ENCODE data around the gene EML3. TPM values are rescaled to one million over a fixed set of nuclear protein-coding genes. Genes with fewer than 3 reads are reported as not detected.

Gene EML3
- total and polyA plus RNA-seq, 2 donors: 17.8 to 99.3 TPM

- no peaks in the 10 kb centered on the region for H3K9me3 ChIP-seq (ENCODE audit: control insufficient read depth in 2 of 2, insufficient read depth in 1 of 2, low read length in 1 of 2)
- H3K27ac ChIP-seq (ENCODE audit: low read depth in 1 of 2, low read length in 1 of 2): no peak overlapping the region
- H3K4me3 ChIP-seq (ENCODE audit: low read length in 2 of 2): peak overlapping the region; percentile 66 to 81
- H3K4me1 ChIP-seq (ENCODE audit: control insufficient read depth in 2 of 2, insufficient read depth in 2 of 2, low read length in 2 of 2): peaks cover 0 to 17% of the 10 kb centered on the region in 2 donors
- H3K27me3 ChIP-seq (ENCODE audit: control insufficient read depth in 2 of 2, insufficient read depth in 1 of 2, low read length in 1 of 2): no peaks in the 10 kb centered on the region
- DNase-seq (ENCODE audit: low read depth in 6 of 9, low spot score in 9 of 9): no peak
- WGBS: 87% methylated on average over 28 of the region's 28 CpGs
- H3K36me3 ChIP-seq (ENCODE audit: control insufficient read depth in 2 of 2, insufficient read depth in 2 of 2, low read length in 1 of 2): peaks cover 27 to 29% of the 10 kb centered on the region in 2 donors
Measured at GRCh38 chr11:62610814-62611704, 1.5 kb downstream of the EML3 start.

DNA sequence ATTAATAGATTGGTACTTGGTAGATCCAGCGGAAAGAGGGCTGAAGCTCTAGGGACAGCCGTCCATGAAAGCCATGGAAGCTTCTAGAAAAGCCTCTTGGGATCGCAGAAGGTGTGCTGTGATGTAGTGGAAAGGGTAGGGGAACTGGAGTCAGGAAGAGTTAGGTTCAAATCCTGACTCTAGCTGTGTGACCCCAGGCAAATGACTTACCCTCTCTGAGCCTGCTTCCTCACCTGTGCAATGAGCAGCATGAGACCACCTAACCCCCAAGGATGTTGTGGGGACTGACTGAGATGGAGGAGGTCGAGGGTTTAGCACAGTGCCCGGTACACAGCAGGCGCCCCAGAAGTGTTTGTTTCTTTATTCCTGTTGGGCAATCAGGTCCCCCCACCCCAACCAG lies 2.2 kb downstream of the EML3 start:
- H3K27ac ChIP-seq (ENCODE audit: low read depth in 1 of 2, low read length in 1 of 2): no peak overlapping the region
- no peaks in the 10 kb centered on the region for H3K27me3 ChIP-seq (ENCODE audit: control insufficient read depth in 2 of 2, insufficient read depth in 1 of 2, low read length in 1 of 2)
- H3K9me3 ChIP-seq (ENCODE audit: control insufficient read depth in 2 of 2, insufficient read depth in 1 of 2, low read length in 1 of 2): no peaks in the 10 kb centered on the region
- H3K4me1 ChIP-seq (ENCODE audit: control insufficient read depth in 2 of 2, insufficient read depth in 2 of 2, low read length in 2 of 2): peaks cover 0 to 17% of the 10 kb centered on the region in 2 donors
- peaks cover 29 to 30% of the 10 kb centered on the region in 2 donors for H3K36me3 ChIP-seq (ENCODE audit: control insufficient read depth in 2 of 2, insufficient read depth in 2 of 2, low read length in 1 of 2)
- H3K4me3 ChIP-seq (ENCODE audit: low read length in 2 of 2): no peak overlapping the region
- no peak for DNase-seq (ENCODE audit: low read depth in 6 of 9, low spot score in 9 of 9)
- 96% methylated on average over 6 of the region's 6 CpGs for WGBS

GRCh38 chr11:62608776-62609175 lies 3.8 kb downstream of the EML3 start:
- H3K4me1 ChIP-seq (ENCODE audit: control insufficient read depth in 2 of 2, insufficient read depth in 2 of 2, low read length in 2 of 2): peaks cover 0 to 22% of the 10 kb centered on the region in 2 donors
- H3K27ac ChIP-seq (ENCODE audit: low read depth in 1 of 2, low read length in 1 of 2): no peak overlapping the region
- DNase-seq (ENCODE audit: low read depth in 6 of 9, low spot score in 9 of 9): no peak
- no peaks in the 10 kb centered on the region for H3K27me3 ChIP-seq (ENCODE audit: control insufficient read depth in 2 of 2, insufficient read depth in 1 of 2, low read length in 1 of 2)
- H3K9me3 ChIP-seq (ENCODE audit: control insufficient read depth in 2 of 2, insufficient read depth in 1 of 2, low read length in 1 of 2): no peaks in the 10 kb centered on the region
- WGBS: 99% methylated on average over 12 of the region's 12 CpGs
- H3K36me3 ChIP-seq (ENCODE audit: control insufficient read depth in 2 of 2, insufficient read depth in 2 of 2, low read length in 1 of 2): peaks cover 25 to 26% of the 10 kb centered on the region in 2 donors
- H3K4me3 ChIP-seq (ENCODE audit: low read length in 2 of 2): no peak overlapping the region

DNA sequence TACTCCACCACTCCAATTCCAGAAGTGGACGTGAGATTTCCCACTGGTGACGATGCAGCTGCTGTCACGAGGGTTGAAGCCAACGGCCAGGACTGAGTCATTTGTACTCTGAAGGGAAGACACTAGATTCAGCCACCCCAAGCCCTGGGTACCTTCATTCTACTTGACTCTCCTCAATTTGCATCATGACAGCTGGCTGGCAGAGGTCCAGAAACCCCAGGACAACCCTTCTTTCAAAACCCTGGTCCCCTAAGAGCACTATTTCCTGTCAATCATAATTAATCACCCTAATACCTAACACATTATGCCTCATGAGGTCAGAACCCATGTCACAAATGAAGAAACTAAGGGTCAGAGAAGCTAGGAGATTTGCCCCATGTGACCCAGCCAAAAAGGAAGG lies 4.9 kb downstream of the EML3 start:
- peaks cover 25 to 29% of the 10 kb centered on the region in 2 donors for H3K36me3 ChIP-seq (ENCODE audit: control insufficient read depth in 2 of 2, insufficient read depth in 2 of 2, low read length in 1 of 2)
- peaks cover 0 to 4% of the 10 kb centered on the region in 2 donors for H3K27me3 ChIP-seq (ENCODE audit: control insufficient read depth in 2 of 2, insufficient read depth in 1 of 2, low read length in 1 of 2)
- no peaks in the 10 kb centered on the region for H3K9me3 ChIP-seq (ENCODE audit: control insufficient read depth in 2 of 2, insufficient read depth in 1 of 2, low read length in 1 of 2)
- H3K4me1 ChIP-seq (ENCODE audit: control insufficient read depth in 2 of 2, insufficient read depth in 2 of 2, low read length in 2 of 2): peaks cover 0 to 22% of the 10 kb centered on the region in 2 donors
- H3K4me3 ChIP-seq (ENCODE audit: low read length in 2 of 2): no peak overlapping the region
- no peak overlapping the region for H3K27ac ChIP-seq (ENCODE audit: low read depth in 1 of 2, low read length in 1 of 2)
- DNase-seq (ENCODE audit: low read depth in 6 of 9, low spot score in 9 of 9): no peak
- 87% methylated on average over 4 of the region's 4 CpGs for WGBS

DNA sequence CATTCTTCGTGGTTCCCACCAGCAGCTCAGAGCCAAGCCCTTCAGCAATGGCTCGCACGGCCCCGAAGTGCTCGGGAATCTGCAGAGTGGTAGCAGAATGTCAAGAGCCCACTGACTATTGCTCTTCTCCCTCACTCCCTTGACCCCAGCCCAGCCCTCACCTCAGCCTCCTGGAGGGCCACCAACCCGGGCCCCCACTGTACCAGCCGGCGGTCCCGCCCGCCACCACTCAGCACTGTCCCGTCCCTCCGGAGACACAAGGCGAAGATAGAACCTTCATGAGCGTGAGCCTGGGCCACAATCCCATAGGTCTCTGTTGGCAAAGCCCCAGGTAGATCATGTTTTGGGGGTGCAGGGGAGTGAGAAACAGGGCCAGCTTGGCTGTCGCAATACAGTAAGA lies 6.7 kb downstream of the EML3 start:
- WGBS: 97% methylated on average over 15 of the region's 15 CpGs
- H3K27ac ChIP-seq (ENCODE audit: low read depth in 1 of 2, low read length in 1 of 2): no peak overlapping the region
- H3K27me3 ChIP-seq (ENCODE audit: control insufficient read depth in 2 of 2, insufficient read depth in 1 of 2, low read length in 1 of 2): peaks cover 0 to 5% of the 10 kb centered on the region in 2 donors
- no peak for DNase-seq (ENCODE audit: low read depth in 6 of 9, low spot score in 9 of 9)
- H3K36me3 ChIP-seq (ENCODE audit: control insufficient read depth in 2 of 2, insufficient read depth in 2 of 2, low read length in 1 of 2): peaks cover 25 to 29% of the 10 kb centered on the region in 2 donors
- no peaks in the 10 kb centered on the region for H3K9me3 ChIP-seq (ENCODE audit: control insufficient read depth in 2 of 2, insufficient read depth in 1 of 2, low read length in 1 of 2)
- H3K4me1 ChIP-seq (ENCODE audit: control insufficient read depth in 2 of 2, insufficient read depth in 2 of 2, low read length in 2 of 2): peaks cover 6 to 20% of the 10 kb centered on the region in 2 donors
- H3K4me3 ChIP-seq (ENCODE audit: low read length in 2 of 2): no peak overlapping the region

GRCh38 chr11:62605467-62605866 lies 7.1 kb downstream of the EML3 start:
- Histone ChIP-seq H3K36me3 (ENCODE audit: control insufficient read depth in 2 of 2, insufficient read depth in 2 of 2, low read length in 1 of 2) (peaks cover 25 to 26% of the 10 kb centered on the region in 2 donors), H3K4me1 (ENCODE audit: control insufficient read depth in 2 of 2, insufficient read depth in 2 of 2, low read length in 2 of 2) (peaks cover 6 to 22% of the 10 kb centered on the region in 2 donors)

DNA sequence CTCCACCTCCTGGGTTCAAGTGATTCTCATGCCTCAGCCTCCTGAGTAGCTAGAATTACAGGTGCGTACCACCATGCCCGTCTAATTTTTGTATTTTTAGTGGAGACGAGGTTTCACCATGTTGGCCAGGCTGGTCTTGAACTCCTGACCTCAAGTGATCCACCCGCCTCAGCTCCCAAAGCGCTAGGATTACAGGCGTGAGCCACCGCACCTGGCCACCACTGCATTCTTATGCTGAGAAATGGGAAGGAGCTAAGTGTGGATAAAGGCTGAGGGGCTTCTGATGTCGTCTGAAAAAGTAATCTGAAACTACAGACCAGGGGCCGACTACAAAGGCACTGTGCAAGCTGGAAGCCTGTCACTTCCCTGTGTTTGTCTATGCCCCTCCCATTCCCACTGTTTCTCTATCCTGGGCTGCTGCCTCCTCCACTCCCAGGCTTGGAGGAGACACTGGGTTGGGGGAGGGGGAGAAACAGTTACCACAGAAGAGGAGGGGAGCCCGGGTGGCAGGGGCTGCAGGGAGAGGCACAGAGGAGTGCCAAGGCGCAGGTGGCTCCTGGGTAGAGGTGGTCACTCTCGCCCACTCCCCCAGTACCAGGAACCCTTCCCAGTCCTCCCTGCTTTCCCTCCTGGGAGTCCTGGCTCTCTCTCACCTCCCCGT lies 8.0 kb downstream of the EML3 start:
- peaks cover 10 to 29% of the 10 kb centered on the region in 2 donors for H3K4me1 ChIP-seq (ENCODE audit: control insufficient read depth in 2 of 2, insufficient read depth in 2 of 2, low read length in 2 of 2)
- DNase-seq (ENCODE audit: low read depth in 6 of 9, low spot score in 9 of 9): no peak
- H3K27ac ChIP-seq (ENCODE audit: low read depth in 1 of 2, low read length in 1 of 2): no peak overlapping the region
- no peak overlapping the region for H3K4me3 ChIP-seq (ENCODE audit: low read length in 2 of 2)
- no peaks in the 10 kb centered on the region for H3K9me3 ChIP-seq (ENCODE audit: control insufficient read depth in 2 of 2, insufficient read depth in 1 of 2, low read length in 1 of 2)
- H3K36me3 ChIP-seq (ENCODE audit: control insufficient read depth in 2 of 2, insufficient read depth in 2 of 2, low read length in 1 of 2): peaks cover 19 to 28% of the 10 kb centered on the region in 2 donors
- H3K27me3 ChIP-seq (ENCODE audit: control insufficient read depth in 2 of 2, insufficient read depth in 1 of 2, low read length in 1 of 2): peaks cover 0 to 5% of the 10 kb centered on the region in 2 donors
- 96% methylated on average over 13 of the region's 13 CpGs for WGBS

More at GRCh38 chr11:62605467-62605866, 7.1 kb downstream of the EML3 start:
- DNase-seq (ENCODE audit: low read depth in 6 of 9, low spot score in 9 of 9): no peak
- 95% methylated on average over 6 of the region's 6 CpGs for WGBS
- no peak overlapping the region for H3K27ac ChIP-seq (ENCODE audit: low read depth in 1 of 2, low read length in 1 of 2)
- H3K4me3 ChIP-seq (ENCODE audit: low read length in 2 of 2): no peak overlapping the region
- no peaks in the 10 kb centered on the region for H3K9me3 ChIP-seq (ENCODE audit: control insufficient read depth in 2 of 2, insufficient read depth in 1 of 2, low read length in 1 of 2)
- H3K27me3 ChIP-seq (ENCODE audit: control insufficient read depth in 2 of 2, insufficient read depth in 1 of 2, low read length in 1 of 2): peaks cover 0 to 5% of the 10 kb centered on the region in 2 donors

DNA sequence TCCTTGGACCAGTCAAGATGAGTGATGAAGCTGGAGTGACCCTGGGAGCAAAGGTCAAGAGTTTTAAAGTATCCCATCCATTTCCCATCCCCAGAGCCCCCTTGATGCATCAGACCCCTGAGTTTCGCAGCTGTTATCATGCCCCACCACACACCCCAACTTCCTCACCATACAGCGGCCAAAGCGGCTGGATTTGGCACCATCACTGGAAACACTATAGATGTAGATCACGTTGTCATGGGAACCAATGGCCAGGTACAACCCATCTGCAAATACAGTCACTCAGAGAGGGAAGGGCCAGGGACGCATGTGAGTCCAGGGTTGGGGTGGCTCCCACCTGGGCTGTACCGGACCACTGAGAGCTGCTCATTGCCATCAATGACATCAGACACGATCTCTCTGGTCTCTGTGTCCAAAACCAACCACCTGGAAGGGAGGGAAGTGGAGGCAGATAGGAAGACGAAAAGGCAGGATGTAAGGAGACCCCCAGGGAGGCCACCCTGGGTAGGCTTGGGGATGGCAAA lies 8.7 kb downstream of the EML3 start:
- Histone ChIP-seq H3K4me1 (ENCODE audit: control insufficient read depth in 2 of 2, insufficient read depth in 2 of 2, low read length in 2 of 2) (peaks cover 11 to 36% of the 10 kb centered on the region in 2 donors), H3K27ac (ENCODE audit: low read depth in 1 of 2, low read length in 1 of 2) (no peak overlapping the region), H3K27me3 (ENCODE audit: control insufficient read depth in 2 of 2, insufficient read depth in 1 of 2, low read length in 1 of 2) (peaks cover 0 to 5% of the 10 kb centered on the region in 2 donors), H3K4me3 (ENCODE audit: low read length in 2 of 2) (no peak overlapping the region), H3K36me3 (ENCODE audit: control insufficient read depth in 2 of 2, insufficient read depth in 2 of 2, low read length in 1 of 2) (peaks cover 19 to 32% of the 10 kb centered on the region in 2 donors), H3K9me3 (ENCODE audit: control insufficient read depth in 2 of 2, insufficient read depth in 1 of 2, low read length in 1 of 2) (no peaks in the 10 kb centered on the region)
- no peak for DNase-seq (ENCODE audit: low read depth in 6 of 9, low spot score in 9 of 9)
- 97% methylated on average over 8 of the region's 8 CpGs for WGBS

- Histone ChIP-seq H3K36me3 (ENCODE audit: control insufficient read depth in 2 of 2, insufficient read depth in 2 of 2, low read length in 1 of 2) (peaks cover 17 to 37% of the 10 kb centered on the region in 2 donors), H3K27me3 (ENCODE audit: control insufficient read depth in 2 of 2, insufficient read depth in 1 of 2, low read length in 1 of 2) (peaks cover 0 to 5% of the 10 kb centered on the region in 2 donors), H3K9me3 (ENCODE audit: control insufficient read depth in 2 of 2, insufficient read depth in 1 of 2, low read length in 1 of 2) (no peaks in the 10 kb centered on the region), H3K27ac (ENCODE audit: low read depth in 1 of 2, low read length in 1 of 2) (no peak overlapping the region), H3K4me1 (ENCODE audit: control insufficient read depth in 2 of 2, insufficient read depth in 2 of 2, low read length in 2 of 2) (peaks cover 15 to 44% of the 10 kb centered on the region in 2 donors), H3K4me3 (ENCODE audit: low read length in 2 of 2) (peak overlapping the region in 1 of 2 donors; percentile 100)
- no peak for DNase-seq (ENCODE audit: low read depth in 6 of 9, low spot score in 9 of 9)
- 96% methylated on average over 13 of the region's 13 CpGs for WGBS
Measured at GRCh38 chr11:62603072-62603408, 9.5 kb downstream of the EML3 start.

Measured in thymus (tissue), 11 donors.